Activated CD4-positive, CD25-positive, alpha-beta regulatory T cell treated with anti-CD3 and anti-CD28 coated beads, Interleukin-2, amount 50 U/mL, for 72 hours (primary cell): ENCODE measurements around the gene HSP90AB1.

Source experiments
- DNase-seq: peaks from one replicate; pipeline ENCODE4 v3.0.0; 2021

The HSP90AB1 gene

DNA sequence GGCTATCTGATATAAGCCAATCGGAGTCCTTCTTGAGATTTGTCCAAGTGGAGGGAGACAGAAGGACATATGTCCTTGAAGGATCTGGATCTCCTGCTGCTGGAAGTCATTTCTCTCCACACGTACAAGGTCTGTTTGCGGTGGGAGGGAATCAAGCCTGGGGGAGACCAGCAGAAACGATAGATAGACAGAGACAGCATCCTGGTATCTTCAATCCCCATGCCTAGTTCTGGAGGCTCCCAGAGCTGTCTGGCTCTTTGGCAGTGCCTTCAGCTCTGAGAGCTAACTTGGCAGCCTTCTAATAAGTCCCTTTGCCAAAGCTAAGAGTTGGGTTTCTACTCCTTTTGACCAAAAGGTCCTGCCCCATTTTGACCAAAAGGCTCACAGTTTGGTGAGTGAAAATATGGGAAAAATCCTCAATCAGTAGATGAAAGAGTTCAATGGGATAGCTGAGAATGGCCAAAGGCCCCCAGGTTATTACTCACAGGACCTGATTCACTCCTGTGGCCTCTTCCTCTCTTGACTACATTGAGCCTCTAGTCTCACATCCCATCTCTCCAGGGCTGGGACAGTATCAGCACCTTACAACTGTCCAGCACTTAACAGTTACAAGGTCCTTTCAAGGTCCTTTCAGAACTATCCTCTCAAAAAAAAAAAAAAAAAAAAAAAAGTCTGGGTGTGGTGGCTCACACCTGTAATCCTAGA lies 45.9 kb downstream of the HSP90AB1 start:
- DNase-seq = no peak

DNA sequence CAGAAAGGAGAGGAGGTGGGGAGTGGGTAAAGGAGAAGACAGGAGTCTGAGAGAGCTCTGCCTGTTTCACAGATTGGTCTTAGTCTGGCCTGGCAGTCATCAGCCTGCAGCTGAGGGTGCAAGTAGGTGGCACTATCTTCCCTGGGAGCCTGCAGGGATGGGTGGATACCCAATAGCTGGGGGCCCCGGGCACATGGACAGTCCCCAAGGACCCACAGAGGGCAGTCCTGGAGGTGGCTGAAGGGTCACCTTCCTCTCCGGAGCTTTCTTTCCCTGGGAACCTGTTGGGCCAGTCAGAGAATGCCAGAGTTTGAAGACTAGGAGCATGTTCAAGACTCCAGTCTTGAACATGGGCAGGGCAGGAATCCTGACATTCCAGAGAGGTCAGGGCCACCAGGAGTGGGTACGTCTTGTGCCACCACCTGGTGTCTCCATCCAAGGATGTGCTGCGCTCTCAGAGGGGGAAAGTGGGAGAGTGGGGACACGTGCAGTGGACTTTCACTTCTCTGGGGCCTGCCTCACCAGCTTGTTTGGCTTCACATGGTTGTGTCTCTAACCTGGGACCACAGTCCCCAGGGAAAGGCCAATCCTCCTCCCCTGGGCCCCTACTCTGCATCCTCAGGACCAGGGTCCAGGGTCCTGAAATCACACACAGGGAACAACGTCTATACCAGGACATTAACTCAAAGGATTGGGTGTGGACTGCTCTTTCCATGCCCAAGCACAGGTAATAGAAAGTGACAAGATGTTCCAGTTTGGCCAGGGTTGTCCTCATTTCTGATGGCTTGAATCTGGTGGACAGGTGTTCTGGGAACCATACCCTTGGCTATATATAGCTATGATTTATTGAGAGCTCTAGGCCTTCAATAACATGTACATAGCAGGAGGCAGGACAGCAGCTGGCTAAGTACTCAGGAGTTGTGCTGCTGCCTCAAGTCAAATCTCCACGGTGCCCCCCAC lies 48.2 kb downstream of the HSP90AB1 start:
- no peak for DNase-seq

DNA sequence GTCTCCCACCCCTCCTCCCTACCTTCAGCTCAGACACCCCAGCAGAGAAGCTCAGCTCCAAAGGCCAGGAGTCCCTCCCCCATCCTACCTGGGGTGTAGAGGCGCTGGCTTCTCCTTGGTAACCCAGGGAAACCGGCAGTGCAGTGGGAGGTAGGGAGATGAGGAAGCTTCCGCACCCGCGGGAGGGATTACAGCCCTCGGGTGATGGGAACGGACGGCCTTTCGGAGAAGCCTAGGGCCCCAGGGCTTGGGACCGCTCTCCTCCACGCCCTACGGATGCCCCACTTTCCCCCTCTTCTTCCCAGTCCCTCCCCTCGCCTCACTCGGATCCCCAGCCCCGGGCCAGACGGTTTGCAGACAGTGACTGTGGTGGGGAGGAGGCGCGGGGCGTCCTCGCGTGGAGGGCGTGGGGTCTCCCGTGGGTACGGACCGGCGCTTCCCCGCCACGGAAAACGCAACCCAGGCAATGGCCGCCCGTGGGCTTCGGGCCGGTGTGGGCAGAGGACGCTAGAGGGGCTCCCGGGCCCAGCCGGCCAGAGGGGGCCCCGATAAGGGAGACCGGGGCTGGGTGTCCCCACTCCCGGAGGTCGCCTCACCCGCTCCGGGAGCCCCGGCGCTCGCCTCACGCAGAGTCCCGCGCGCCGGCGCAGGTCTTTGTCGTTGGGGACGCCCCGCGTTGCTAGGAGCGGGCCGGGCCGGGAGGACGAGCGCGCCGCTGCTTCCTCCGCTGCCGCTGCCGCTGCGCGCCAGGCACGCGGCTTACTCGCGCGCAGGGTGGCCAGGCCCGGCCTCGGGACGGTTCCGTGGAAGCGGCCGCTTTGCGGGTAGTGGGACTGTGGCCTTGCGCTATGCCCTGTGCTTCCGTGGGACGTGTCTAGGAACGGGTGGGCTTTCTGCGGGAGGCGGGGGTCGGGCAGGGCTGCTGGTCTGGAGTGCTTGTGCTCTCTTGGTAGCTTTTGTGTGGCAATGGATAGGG lies 50.5 kb downstream of the HSP90AB1 start:
- DNase-seq = peak; percentile 54

DNA sequence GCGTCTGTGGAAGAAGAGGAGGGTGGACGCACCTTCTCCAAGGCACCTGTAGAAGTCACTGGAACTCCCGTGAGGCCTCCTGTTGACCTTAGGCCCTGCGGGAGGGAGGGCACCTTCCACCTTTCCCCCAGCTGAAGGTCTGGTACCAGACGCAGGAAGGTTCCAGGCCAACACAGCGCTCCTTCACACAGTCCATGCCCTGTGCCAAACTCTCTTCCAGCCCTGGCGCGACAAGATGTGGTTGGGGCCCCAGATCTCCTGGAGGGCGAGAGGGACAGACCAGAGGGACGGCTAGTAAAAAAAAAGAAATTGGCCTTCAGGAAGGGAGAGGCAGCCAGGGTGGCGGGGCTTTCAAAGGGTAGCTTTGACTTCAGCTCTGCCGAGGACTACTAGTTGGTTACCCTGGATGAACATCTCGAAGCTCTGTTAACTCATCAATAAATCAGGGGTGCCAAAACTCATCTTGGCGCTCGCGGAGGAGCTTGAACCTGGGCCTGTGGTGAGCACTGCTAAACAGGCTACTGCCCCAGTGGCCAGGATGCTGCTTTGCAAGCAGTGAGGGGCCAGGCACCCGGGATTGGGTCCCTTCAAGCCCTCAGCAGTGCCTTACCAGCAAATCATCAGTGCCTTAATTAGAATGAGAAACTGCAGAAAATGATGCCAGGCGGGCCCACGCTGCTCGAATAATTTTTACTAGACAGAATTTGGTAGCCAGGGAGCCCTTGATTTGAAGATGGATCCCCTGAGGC lies 51.3 kb downstream of the HSP90AB1 start:
- DNase-seq = no peak

DNA sequence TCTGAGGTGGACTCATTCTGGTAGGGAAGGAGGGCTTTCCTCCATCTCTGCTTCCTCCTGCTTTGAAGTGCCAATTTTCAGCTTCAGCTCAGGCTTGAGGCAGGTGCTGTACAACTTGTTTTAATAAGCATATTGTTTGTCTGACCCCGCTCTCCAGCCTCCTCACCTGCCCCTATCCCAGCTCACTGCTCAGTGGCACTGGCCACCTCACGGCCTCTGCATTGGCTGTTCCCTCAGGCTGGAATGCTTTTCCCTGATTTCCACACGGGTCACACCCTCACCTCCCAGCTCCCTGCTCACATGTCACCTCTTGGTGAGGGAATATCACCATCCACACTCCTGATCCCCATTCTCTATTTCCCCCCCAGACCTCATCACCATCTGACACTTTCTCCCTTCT lies 52.0 kb downstream of the HSP90AB1 start:
- DNase-seq = no peak

DNA sequence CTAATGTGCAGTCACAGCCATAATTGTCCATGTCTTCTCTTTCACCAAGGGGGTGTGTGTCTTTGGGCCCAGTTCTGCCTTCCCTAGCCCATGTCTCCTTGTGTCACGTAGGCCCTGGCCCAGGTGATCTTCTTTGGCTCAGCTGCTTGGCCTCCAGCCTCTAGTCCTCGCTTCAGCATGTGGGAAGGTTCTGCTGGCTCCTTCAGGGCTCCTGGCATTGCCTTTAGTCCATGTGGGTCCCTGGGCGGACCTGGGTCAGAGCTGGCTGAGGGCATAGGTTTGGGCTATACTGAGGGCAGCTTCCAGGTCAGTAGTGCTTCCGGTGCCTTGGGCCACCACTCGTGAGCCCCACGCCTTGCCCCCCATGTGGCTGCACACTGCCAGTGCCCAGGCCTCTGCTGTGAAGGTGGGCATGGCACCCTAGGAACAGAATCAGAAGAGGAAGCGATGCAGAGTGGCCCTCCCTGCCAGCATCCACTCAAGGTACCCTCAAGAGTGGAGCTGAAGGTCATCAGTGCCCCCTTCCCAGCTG lies 53.5 kb downstream of the HSP90AB1 start:
- DNase-seq = no peak

DNA sequence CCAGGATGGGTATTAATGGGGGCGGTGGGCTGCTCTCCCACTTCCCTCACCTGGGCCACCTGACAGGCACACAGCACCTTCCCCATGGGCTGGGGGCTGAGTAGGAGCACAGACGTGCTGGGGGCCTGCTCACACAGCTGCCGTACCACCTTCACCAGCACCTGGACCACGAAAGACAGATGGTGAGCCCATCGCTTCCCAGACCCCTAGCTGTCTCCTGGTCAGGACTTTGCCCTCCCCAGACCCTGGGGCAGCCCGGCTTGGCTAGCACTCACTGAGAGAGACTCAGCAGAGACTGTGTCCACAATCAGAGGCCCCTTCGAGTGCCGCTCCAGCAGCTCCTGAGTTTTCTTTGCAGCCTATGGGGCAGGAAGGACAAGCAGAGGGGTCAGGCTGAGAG lies 54.2 kb downstream of the HSP90AB1 start:
- DNase-seq = no peak

DNA sequence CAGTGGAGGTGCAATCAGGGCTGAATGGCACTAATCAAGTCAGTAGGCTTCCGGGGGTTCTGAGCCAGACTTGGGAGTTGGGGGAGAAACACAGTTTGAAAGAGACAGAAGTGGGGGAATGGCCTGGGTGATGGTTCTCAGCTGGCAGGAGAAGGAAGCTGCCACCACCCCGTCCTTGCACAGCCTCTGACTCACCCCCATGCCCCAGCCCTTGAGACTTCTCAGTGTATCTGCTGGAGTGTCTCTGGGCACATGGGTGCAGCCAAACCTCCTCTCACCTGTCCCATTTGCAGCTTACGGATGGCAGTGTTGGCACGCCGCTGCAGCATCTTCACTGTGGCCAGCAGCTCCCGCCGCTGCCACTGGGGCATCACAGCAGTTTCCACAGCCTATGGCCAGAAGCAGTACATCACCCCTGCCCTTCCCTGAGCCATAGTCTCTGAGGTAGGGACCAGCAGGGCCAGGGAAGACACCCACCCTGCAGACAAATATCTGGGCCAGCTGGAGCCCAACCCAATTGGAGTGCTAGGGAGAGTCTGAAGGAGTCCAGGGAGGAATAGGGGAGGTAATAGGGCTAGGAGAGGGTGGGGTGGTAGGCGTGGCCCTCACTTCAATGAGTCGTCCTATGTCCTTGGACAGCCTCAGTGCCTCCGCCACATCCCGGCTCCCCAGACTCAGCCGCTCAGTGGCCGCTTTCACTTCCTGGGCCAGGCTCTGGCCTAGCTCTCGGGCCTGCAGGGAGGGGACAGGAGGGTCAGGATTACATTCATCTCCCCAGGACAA lies 55.1 kb downstream of the HSP90AB1 start:
- DNase-seq = no peak

DNA sequence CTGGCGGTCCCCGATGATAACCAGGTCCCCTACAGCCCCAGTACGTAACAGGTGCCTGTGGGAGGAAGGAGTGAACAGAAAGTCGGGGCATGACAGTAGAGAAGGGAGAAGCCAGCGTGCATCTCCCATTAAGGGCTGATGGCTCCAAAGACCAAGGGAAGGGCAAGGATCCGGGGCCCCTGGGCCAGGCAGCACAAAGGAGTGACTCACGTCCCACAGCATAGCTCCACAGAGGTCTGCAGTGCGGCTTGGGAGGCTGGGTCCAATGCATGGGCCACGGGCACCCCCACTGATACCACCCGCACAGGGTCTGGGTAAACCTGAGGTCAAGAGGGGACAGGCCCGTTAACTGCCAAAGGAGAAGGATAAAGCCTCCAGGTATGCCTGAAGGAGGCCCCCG lies 56.0 kb downstream of the HSP90AB1 start:
- no peak for DNase-seq
